ENCODE data around the gene ADAMTS2. TPM values are rescaled to one million over a fixed set of nuclear protein-coding genes. Genes with fewer than 3 reads are reported as not detected.
A peak's percentile ranks its signal among the peaks of the same experiment; 100 is the strongest.

The ADAMTS2 gene
- polyA plus RNA-seq, 1 experiment: 129 TPM

DNA sequence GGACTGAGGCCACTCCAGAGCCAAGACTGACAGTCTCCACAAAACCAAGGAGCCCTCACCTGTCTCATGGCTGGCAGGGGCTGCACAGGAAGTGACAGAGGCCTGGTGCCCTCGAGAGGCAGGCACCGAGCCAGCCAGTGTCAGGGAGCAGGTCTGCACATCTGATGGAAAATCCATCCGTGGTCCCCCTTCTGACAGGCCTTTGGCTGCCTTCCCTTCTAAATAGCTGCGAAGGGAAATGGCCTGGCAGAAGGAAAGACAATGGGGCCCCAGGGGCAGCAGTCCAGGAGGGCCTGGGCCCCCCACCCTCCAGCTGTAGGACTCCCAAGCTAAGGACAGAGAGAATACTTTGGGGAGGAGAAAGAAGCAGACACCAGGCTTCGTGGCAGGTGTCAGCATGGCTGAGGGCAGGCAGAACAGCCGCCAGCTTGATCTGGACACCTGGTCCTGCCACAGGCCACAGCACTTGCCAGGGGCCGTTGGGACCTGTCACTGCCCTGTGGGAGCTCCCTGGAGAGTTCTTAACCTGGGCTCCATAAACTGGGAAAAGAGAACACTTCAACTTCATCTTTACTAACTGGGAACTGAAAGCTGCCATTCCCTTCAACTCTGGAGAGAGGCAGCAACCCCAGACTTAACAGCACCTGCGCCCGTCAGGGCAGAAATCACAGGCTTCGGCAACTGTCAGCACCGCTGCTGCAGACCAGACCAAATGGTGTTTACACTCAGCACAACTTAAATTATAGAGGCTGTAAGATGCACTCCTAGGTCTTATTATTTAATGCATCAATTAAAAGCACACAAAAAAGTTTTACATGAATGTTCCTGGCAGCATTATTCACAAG is 22.0 kb downstream of the ADAMTS2 start:
- H3K27me3 ChIP-seq (ENCODE audit: control insufficient read depth, insufficient read depth, low read length): no peaks in the 10 kb centered on the region
- H3K36me3 ChIP-seq (ENCODE audit: control insufficient read depth, insufficient read depth, low read length): no peaks in the 10 kb centered on the region; the same call in 1 of the 2 replicates
- TF ChIP-seq, protein P1, sequence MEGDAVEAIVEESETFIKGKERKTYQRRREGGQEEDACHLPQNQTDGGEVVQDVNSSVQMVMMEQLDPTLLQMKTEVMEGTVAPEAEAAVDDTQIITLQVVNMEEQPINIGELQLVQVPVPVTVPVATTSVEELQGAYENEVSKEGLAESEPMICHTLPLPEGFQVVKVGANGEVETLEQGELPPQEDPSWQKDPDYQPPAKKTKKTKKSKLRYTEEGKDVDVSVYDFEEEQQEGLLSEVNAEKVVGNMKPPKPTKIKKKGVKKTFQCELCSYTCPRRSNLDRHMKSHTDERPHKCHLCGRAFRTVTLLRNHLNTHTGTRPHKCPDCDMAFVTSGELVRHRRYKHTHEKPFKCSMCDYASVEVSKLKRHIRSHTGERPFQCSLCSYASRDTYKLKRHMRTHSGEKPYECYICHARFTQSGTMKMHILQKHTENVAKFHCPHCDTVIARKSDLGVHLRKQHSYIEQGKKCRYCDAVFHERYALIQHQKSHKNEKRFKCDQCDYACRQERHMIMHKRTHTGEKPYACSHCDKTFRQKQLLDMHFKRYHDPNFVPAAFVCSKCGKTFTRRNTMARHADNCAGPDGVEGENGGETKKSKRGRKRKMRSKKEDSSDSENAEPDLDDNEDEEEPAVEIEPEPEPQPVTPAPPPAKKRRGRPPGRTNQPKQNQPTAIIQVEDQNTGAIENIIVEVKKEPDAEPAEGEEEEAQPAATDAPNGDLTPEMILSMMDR (IDR thresholded peaks at IDR 0.05; ENCODE audit: insufficient read depth, low read depth, low read length): 0 out of 2 replicates have a peak, but pooled peaks have one; percentile 3
- ChIA-PET POLR2A (no interaction called here), CTCF (interaction anchor here (1.0 to 2.9 kb wide), 6 partner anchors 19 to 156 kb away, joined by 3 to 9 read pairs (median 4); no protein-coding TSS in a partner anchor)
- no peak for DNase-seq (ENCODE audit: low read depth)
- no peak overlapping the region for H3K4me3 ChIP-seq (ENCODE audit: low read depth, low read length)

DNA sequence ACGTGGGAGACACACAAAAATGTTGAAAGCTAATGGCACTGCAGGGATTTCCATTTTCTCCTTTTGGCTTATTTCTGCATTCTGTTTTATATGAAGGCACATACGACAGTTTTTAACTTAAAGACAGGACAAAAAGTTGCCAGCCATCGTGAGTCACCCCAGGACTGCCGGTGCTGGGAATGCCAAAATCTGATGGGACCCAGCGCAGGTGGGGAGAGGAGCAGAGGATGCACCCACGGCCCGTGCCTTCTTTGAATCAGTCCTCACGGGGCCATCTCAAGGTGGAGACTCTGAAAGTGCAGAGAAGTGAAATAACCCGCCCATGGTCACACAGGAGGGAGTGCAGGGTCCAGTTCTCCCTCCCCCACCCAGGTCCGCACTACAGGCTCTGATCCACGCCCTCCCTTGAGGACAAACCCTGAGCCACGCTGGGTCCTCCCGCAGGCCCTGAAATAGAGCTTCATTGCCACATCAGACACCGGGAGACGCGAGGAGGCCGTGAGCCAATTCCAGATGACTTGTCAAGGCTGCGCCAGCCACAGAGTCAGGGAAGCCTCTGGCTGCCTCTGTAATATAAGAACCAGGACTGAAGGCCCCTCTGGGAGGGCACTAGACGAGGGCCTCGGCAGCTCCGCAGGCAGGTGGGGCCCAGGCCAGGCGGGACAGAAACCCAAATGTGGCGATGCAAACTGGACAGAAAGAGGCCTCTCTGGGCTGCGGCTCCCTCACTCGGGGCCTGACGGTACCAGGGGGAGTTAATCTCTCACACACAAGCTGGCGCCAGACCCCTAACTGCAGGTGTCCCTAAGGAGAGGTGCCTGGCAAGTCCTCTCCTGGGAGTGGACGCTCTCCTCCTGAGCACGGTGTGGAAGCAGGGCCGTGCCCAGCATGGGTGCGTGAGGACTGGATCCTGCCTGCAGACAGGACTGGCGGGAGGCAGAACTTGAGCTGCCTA is 22.9 kb downstream of the ADAMTS2 start:
- TF ChIP-seq, protein P1 (IDR thresholded peaks at IDR 0.05; ENCODE audit: insufficient read depth, low read depth, low read length): no peak
- Histone ChIP-seq H3K27me3 (ENCODE audit: control insufficient read depth, insufficient read depth, low read length) (no peaks in the 10 kb centered on the region), H3K36me3 (ENCODE audit: control insufficient read depth, insufficient read depth, low read length) (no peaks in the 10 kb centered on the region; the same call in 1 of the 2 replicates), H3K4me3 (ENCODE audit: low read depth, low read length) (no peak overlapping the region)
- DNase-seq (ENCODE audit: low read depth): no peak
- ChIA-PET POLR2A (no interaction called here), CTCF (interaction anchor here (0.6 to 2.9 kb wide), 6 partner anchors 20 to 166 kb away, joined by 3 to 9 read pairs (median 3); no protein-coding TSS in a partner anchor)

DNA sequence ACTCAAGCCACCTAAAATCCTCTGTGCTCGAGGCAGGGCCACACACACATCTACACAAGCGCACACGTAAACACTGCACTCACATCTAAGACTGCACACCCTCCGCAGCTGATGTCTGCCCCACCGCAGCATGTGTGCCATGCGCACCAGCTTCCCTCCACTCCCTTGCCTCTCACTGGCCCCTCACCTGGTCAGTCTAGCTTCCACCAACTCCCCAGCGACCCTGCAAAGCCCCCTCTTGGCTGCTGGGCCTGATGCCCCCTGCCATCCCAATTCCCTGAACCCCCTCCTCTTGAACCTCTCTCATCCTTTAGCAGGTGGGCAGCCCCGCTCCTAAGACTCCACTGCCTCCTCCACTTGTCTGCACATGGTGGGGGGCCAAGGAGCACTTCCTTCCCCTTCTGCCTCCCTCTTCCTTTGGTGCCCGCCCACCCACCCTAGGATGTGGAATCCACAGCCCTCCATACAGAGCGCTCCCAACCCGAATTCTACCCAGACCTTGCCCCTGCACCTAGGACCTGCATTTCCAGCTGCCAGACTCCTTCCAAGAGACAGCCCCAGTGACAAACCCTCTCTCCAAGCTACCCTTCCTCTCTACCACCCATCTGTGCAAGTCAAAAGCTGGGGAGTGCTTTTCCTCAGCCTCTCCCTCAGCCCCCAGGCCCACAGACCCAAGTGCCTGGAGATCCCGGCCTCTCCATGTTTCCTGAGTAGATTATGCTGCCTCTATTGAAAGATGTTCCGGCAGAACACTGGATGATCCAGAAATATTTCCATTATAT is 23.9 kb downstream of the ADAMTS2 start:
- Histone ChIP-seq H3K4me3 (ENCODE audit: low read depth, low read length) (no peak overlapping the region), H3K36me3 (ENCODE audit: control insufficient read depth, insufficient read depth, low read length) (no peaks in the 10 kb centered on the region; the same call in 1 of the 2 replicates), H3K27me3 (ENCODE audit: control insufficient read depth, insufficient read depth, low read length) (no peaks in the 10 kb centered on the region)
- TF ChIP-seq, protein P1 (IDR thresholded peaks at IDR 0.05; ENCODE audit: insufficient read depth, low read depth, low read length): no peak
- ChIA-PET POLR2A (no interaction called here), CTCF (interaction anchor here (0.9 to 2.9 kb wide), 4 partner anchors 21 to 55 kb away, joined by 3 to 9 read pairs (median 4); no protein-coding TSS in a partner anchor)
- DNase-seq (ENCODE audit: low read depth): no peak

DNA sequence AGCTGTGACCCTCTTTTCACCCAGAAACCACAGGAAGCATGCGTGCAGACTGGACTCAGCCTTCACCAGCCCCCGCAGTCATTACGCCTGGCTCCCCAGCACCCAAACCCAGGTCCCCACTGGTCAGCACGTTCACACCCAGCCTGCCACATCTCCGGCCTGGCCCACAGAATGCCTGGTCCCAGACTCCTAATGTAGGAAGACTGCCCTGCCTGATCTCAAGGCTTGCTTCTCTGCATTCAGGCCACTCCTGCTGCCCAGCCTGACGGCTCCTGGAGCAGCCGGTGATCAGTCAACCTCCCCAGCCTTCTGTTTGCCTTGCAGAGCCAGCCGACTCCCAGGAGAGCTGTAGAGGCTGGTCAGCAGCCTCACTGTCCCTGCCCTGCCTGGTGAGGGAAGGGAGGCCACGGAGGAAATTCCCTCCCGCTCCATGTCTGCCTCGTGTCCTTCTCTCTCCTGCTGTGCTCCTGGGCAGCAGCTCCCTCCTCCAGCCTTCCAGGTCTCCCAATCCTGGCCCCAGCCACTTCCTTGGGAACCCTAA is 25.4 kb downstream of the ADAMTS2 start:
- peak; percentile 63 for DNase-seq (ENCODE audit: low read depth)
- Histone ChIP-seq H3K4me3 (ENCODE audit: low read depth, low read length) (no peak overlapping the region), H3K36me3 (ENCODE audit: control insufficient read depth, insufficient read depth, low read length) (peaks cover 4% of the 10 kb centered on the region), H3K27me3 (ENCODE audit: control insufficient read depth, insufficient read depth, low read length) (no peaks in the 10 kb centered on the region)
- TF ChIP-seq, protein P1 (IDR thresholded peaks at IDR 0.05; ENCODE audit: insufficient read depth, low read depth, low read length): no peak
- ChIA-PET CTCF (interaction anchor here (0.7 to 2.9 kb wide), 4 partner anchors 15 to 46 kb away, joined by 3 to 9 read pairs (median 4); no protein-coding TSS in a partner anchor), POLR2A (no interaction called here)
